Measurements from ENCODE around the gene GALT. TPM values are rescaled to one million over a fixed set of nuclear protein-coding genes. Genes with fewer than 3 reads are reported as not detected.

GALT gene
- total RNA-seq, 4 donors from 2014 or later = 47.6 to 182 (median 77.6) TPM

- Histone ChIP-seq H3K9me3 (no peaks in the 10 kb centered on the region), H3K27ac (no peak overlapping the region), H3K4me3 (no peak overlapping the region), H3K36me3 (peaks cover 5% of the 10 kb centered on the region), H3K4me1 (peaks cover 22% of the 10 kb centered on the region), H3K27me3 (no peaks in the 10 kb centered on the region)
- 86% methylated on average over 5 of the region's 5 CpGs for WGBS
- no peak for DNase-seq (ENCODE audit: low spot score in 2 of 2)
- TF ChIP-seq EP300 (IDR thresholded peaks at IDR 0.05) = no peak
- TF ChIP-seq POLR2A (IDR thresholded peaks at IDR 0.05) = no peak
- no peak for TF ChIP-seq CTCF (IDR thresholded peaks at IDR 0.05)
- no peak for TF ChIP-seq POLR2AphosphoS5 (IDR thresholded peaks at IDR 0.05)
Measured at GRCh38 chr9:34669809-34670562, 23.5 kb downstream of the GALT start.

GRCh38 chr9:34671307-34671706 is 24.8 kb downstream of the GALT start:
- DNase-seq (ENCODE audit: low spot score in 2 of 2) = no peak
- 74% methylated on average over 1 of the region's 1 CpG for WGBS
- no peaks in the 10 kb centered on the region for H3K9me3 ChIP-seq
- peaks cover 5% of the 10 kb centered on the region for H3K36me3 ChIP-seq
- no peaks in the 10 kb centered on the region for H3K27me3 ChIP-seq
- H3K4me1 ChIP-seq = peaks cover 26% of the 10 kb centered on the region
- H3K4me3 ChIP-seq = no peak overlapping the region
- no peak overlapping the region for H3K27ac ChIP-seq
- TF ChIP-seq POLR2A (IDR thresholded peaks at IDR 0.05) (no peak), CTCF (IDR thresholded peaks at IDR 0.05) (no peak), EP300 (IDR thresholded peaks at IDR 0.05) (no peak), POLR2AphosphoS5 (IDR thresholded peaks at IDR 0.05) (no peak)

GRCh38 chr9:34674440-34674839 is 28.0 kb downstream of the GALT start:
- H3K27me3 ChIP-seq = no peaks in the 10 kb centered on the region
- peaks cover 7% of the 10 kb centered on the region for H3K4me1 ChIP-seq
- 84% methylated on average over 3 of the region's 3 CpGs for WGBS
- H3K4me3 ChIP-seq = no peak overlapping the region
- H3K9me3 ChIP-seq = no peaks in the 10 kb centered on the region
- H3K27ac ChIP-seq = no peak overlapping the region
- peaks cover 3% of the 10 kb centered on the region for H3K36me3 ChIP-seq
- TF ChIP-seq POLR2A (IDR thresholded peaks at IDR 0.05) (no peak), CTCF (IDR thresholded peaks at IDR 0.05) (no peak), EP300 (IDR thresholded peaks at IDR 0.05) (no peak), POLR2AphosphoS5 (IDR thresholded peaks at IDR 0.05) (no peak)
- DNase-seq (ENCODE audit: low spot score in 2 of 2) = no peak

- no peaks in the 10 kb centered on the region for H3K36me3 ChIP-seq
- no peaks in the 10 kb centered on the region for H3K9me3 ChIP-seq
- H3K27me3 ChIP-seq = no peaks in the 10 kb centered on the region
- no peak overlapping the region for H3K4me3 ChIP-seq
- H3K4me1 ChIP-seq = peaks cover 7% of the 10 kb centered on the region
- TF ChIP-seq POLR2A (IDR thresholded peaks at IDR 0.05) (no peak), POLR2AphosphoS5 (IDR thresholded peaks at IDR 0.05) (no peak), CTCF (IDR thresholded peaks at IDR 0.05) (peak; percentile 33 to 56), EP300 (IDR thresholded peaks at IDR 0.05) (no peak)
- H3K27ac ChIP-seq = no peak overlapping the region
- 52% methylated on average over 6 of the region's 10 CpGs for WGBS
- peak; percentile 78 to 84 for DNase-seq (ENCODE audit: low spot score in 2 of 2)
Measured at GRCh38 chr9:34675048-34675714, 28.7 kb downstream of the GALT start.

- DNase-seq (ENCODE audit: low spot score in 2 of 2) = no peak
- TF ChIP-seq POLR2A (IDR thresholded peaks at IDR 0.05) (no peak), CTCF (IDR thresholded peaks at IDR 0.05) (no peak), POLR2AphosphoS5 (IDR thresholded peaks at IDR 0.05) (no peak), EP300 (IDR thresholded peaks at IDR 0.05) (no peak)
- Histone ChIP-seq H3K4me3 (no peak overlapping the region), H3K9me3 (no peaks in the 10 kb centered on the region), H3K36me3 (no peaks in the 10 kb centered on the region), H3K27me3 (no peaks in the 10 kb centered on the region), H3K27ac (no peak overlapping the region), H3K4me1 (peaks cover 7% of the 10 kb centered on the region)
- 93% methylated on average over 2 of the region's 2 CpGs for WGBS
Measured at GRCh38 chr9:34675869-34676268, 29.4 kb downstream of the GALT start.
